Stimulated activated naive CD4-positive, alpha-beta T cell treated with Interleukin-2 at 50 U/mL for 16 hours (primary cell): ENCODE data around the gene SPHK1.

Experiments used
- DNase-seq: peaks from one replicate; lab custom pipeline; 2025; lab: John Stamatoyannopoulos, UW

SPHK1 gene

GRCh38 chr17:76407509-76407908 is 23.1 kb downstream of the SPHK1 start:
- no peak for DNase-seq

DNA sequence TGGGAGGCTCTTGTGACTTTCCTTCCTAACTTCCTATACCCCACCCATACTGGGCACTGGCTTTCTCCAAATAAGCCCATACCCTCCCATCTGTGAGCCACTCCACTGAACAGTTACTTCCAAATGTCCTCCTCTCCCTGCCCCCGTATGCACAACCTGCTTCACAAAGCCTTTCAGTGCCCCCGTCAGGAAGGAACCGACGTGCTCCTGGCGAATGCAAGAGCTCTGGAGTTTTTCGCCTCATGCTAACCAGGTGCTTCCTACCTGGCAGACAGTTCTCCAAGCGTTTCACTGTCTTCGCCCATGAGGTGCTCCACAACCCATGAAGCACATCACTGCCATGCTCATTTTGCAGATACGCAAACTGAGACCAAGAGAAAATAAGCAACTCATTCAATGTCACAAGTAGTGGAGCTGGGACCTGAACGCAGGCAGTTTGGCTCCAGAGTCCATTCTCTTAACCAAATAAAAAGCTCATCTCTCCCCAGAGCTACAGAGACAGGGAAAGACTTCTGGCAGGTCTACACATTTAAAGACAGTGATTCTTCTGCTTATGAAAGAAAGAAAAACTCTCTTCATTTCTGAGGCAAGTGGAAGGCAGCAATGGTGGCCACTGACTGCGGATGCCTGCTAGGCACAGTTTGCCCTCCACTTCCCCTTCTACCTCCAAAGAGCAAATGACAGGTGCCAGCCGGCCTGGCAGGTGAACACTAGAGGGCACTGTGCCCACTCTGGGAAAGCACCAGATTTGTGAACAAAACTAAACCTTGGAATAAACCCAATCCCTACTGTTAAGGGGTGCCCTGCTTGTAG is 23.8 kb downstream of the SPHK1 start:
- peak; percentile 52 for DNase-seq

DNA sequence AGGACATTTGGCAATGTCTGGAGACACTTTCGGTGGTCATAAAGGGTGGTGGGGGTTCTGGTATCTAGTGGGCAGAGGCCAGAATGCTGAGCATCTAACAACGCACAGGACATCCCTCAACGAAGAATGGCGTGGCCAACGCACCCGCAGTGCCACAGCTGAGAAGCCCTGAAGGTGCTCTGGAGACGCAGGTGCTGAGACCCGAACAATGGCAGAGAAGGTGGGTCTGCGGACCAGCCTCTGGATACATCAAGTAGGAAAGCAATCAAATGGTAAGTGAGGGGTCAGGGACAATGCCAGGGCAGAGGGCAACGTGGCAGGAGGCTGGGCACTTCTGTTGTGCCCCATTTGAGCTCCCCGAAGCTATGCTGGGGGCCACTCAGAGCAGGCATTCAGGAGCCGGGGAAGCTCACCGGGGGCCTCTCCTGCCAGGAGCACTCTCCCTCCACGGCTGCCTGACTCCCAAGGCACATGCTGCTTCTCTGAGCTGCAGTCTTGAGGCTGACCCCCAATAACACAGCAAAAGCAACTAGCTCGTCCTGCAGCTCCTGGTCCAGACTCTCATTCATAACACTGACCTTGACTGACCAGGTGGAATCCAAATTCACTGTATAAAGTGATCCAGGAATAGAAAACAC is 26.0 kb downstream of the SPHK1 start:
- no peak for DNase-seq

DNA sequence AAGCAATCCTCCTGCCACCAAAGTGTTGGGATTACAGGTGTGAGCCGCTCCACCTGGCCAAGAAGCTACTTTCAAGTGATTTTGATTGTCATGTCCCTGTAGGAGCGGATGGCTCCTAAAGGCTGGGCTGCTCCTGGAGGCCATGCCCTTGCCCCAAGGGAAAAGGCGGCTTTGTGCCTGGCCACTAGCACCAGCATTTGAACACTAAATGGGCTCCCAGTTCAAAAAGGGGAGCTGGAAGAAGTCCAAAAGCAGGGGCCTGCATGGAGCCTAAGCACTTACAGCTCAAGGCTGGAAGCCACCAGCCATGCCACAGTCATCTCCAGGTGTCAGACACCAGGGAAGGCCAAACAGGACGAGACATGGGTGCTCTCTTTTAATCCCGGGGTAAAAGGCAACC is 26.8 kb downstream of the SPHK1 start:
- DNase-seq = no peak

GRCh38 chr17:76414334-76415295 is 30.2 kb downstream of the SPHK1 start:
- no peak for DNase-seq

GRCh38 chr17:76415786-76416185 is 31.4 kb downstream of the SPHK1 start:
- no peak for DNase-seq

GRCh38 chr17:76416457-76416856 is 32.0 kb downstream of the SPHK1 start:
- no peak for DNase-seq

DNA sequence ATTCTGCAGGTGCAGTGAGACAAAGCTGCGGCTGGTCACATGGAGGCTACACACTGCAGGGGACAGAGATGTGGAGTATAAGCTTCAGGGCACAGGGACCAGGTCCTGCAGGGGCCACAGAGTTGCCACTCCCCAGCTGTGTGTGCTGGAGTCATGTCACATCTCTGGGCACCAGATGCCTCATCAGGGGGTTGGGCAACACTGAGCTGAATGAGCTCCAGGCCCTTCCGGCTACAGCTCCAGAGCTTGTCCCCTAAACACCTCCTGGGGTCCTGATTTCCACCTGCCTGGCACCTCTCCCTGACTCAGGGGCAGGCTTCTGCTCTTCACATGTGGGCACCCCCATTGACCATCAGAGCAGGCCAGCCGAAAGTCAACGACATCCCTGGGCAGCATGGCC is 32.5 kb downstream of the SPHK1 start:
- no peak for DNase-seq

DNA sequence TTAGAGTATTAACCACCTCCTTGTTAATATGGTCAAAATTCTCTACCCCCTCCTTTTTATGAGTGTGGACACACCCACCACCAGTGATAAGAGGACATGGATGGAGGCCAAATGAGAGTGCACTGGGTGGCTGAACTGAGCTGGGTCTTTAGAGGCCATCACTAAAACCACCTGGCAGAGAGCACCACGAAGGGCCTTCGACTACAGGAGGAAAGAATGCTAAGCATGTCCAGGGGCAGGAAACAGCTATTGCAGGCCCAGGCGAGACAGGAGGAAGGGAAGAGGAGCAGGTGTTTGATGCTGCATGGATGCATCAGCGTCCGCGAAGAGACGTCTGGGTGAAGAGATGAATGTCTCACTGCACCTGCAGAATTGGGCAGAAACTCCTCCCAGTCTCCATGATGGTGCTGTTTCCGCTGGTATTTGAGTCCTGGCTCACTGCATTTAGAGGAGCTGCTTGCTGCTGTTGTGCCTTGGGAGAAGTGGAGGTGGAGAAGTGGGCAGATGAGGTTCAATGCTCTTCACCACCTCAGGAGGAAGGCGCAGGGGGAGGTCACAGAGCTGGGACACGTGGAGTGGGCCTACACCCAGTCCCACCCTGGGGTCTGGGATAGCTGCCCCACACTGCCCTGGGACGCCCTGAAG is 33.2 kb downstream of the SPHK1 start:
- DNase-seq = no peak

- DNase-seq = no peak
These were observed 35.3 kb downstream of the SPHK1 start for GRCh38 chr17:76419576-76420260.

- no peak for DNase-seq
These were observed 36.1 kb downstream of the SPHK1 start for GRCh38 chr17:76420356-76421043.

DNA sequence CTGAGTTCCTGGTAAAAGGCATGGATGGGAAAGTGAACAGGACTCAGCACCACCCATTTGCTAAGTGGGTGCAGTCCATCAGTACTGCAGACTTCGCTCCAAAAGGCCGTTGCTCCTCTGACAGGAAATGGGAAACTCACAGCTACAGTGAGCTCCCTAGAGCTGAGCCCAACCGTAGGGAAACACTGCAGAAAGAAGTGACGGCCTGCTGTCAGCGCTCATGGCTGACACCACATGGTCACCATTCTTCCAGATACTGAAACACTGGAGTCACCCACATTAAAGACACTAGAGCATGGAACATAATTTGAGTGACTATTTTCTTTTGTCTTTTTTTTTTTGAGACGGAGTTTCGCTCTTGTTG is 36.6 kb downstream of the SPHK1 start:
- DNase-seq = no peak

- no peak for DNase-seq
These were observed 38.0 kb downstream of the SPHK1 start for GRCh38 chr17:76422406-76422805.

GRCh38 chr17:76422860-76423259 is 38.5 kb downstream of the SPHK1 start:
- no peak for DNase-seq

DNA sequence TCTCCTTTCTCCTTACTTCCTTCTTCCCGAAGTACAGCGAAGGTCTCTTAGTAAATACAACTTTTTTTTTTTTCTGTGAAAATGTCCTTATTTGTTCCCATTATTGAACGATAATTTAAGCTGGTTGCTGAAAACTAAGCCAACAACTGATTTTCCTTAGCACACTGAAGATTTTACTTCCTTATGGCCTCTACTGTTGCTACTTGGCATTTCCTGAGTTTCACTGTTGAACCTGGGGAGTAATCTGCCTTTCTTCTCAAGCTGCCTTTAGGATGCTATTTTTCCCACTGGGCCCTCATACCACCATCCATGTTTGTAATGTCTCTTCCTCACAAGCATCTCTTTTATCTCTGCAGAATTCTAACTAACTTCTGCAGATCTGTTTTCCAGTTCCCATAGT is 42.4 kb downstream of the SPHK1 start:
- DNase-seq = no peak

DNA sequence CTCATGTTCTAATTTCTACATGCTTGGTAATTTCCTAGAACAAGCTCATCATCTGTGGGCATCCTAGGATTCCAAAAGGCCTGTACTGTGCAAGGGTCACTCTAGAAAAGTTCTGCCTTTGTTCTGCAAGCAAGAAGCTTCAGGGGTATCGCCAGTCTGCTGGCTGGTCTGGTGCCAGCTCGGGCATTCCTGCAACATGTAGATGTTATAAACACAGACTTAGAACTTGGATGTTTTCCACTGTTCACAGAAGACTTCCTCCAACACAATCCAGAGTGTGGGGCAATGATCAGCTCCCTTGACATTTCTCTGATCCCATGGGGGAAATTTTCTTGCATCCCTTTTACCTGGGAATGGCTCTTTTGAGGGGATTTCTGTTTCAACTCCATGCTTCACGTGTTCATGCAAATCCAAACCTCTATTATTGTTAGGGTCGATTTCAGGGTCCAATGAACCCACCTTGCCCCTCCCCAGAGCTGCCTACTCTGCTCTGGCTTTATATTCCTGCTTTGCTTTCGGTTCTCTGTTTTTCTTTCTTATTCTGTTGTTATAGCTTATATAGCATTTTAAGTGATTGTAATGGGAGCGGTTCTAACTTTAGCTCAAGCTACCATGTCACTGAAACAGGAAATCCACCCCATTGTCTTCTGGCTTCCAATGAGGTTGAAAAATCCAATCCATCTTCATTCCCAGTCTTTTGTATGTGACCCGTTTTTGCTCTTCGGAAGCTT is 43.3 kb downstream of the SPHK1 start:
- DNase-seq = no peak

GRCh38 chr17:76428511-76428910 is 44.1 kb downstream of the SPHK1 start:
- no peak for DNase-seq

DNA sequence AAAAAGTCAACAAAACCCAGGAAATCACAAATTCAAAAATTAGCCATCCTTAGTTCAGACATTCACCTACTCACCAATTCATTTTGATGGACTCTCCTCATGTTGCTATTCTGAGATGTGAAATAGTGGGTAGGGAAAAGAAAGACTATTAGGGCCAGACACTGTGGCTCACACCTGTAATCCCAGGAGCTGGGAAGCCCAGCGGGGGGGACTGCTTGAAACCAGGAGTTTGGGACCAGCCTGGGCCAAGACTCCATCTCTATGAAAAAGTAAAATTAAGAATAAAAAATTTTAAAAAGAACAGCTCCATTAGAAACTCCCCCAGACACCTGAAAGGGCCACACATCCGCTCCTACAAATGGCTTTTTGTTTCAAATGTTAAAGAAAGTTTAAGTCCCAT is 47.1 kb downstream of the SPHK1 start:
- no peak for DNase-seq

- no peak for DNase-seq
These were observed 47.6 kb downstream of the SPHK1 start for GRCh38 chr17:76432004-76432403.

DNA sequence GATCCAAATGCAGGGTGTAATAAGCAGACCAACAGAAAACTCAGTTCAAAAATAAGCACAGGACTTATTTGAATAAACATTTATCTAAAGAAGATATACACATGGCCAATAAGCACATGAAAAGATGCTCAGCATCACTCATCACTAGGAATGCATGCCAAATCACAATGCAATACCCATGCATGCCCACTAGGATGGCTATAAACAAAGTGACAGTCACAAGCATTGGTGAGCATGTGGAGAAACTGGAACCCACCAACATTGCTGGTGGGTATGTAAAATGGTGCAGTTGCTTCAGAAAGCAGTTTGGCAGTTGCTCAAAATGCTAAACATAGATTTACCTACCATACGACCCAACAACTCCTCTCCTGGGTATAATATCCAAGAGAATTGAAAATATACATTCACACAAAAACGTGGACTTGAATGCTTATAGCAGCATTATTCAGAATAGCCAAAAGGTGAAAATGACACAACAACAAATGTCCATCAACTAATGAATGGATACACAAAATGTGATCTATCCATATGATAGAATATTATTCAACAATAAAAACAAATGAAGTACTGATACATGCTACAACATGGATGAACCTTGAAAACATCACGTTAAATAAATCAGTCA is 48.4 kb downstream of the SPHK1 start:
- no peak for DNase-seq
